ENCODE results near the gene THBS2. TPM values are rescaled to one million over a fixed set of nuclear protein-coding genes. Genes with fewer than 3 reads are reported as not detected.

The THBS2 gene
- total and polyA plus RNA-seq, 4 donors, result 5.5 to 35.4 (median 24.1) TPM

GRCh38 chr6:169222126-169222525 is 31.5 kb downstream of the THBS2 start:
- Histone ChIP-seq H3K27ac (ENCODE audit: low read depth in 1 of 2, low read length in 1 of 2) (no peak overlapping the region), H3K4me1 (ENCODE audit: control insufficient read depth in 5 of 5, insufficient read depth in 5 of 5, low read length in 5 of 5) (no peaks in the 10 kb centered on the region), H3K36me3 (ENCODE audit: control insufficient read depth in 4 of 4, insufficient read depth in 4 of 4, low read length in 4 of 4) (no peaks in the 10 kb centered on the region), H3K9me3 (ENCODE audit: control insufficient read depth in 4 of 4, insufficient read depth in 3 of 4, low read length in 3 of 4) (peaks cover 0 to 4% (median 0%) of the 10 kb centered on the region in 4 donors), H3K27me3 (ENCODE audit: control insufficient read depth in 3 of 3, insufficient read depth in 3 of 3, low read length in 2 of 3) (no peaks in the 10 kb centered on the region), H3K4me3 (no peak overlapping the region), H3K9ac (ENCODE audit: insufficient read depth in 1 of 2, low read length in 2 of 2) (no peak overlapping the region)
- ATAC-seq (ENCODE audit: insufficient read depth, low FRiP score), result no peak
- no peak for DNase-seq
- WGBS, 2 donors, result 93 to 95% methylated on average over 24 of the region's 24 CpGs
- TF ChIP-seq CTCF (IDR thresholded peaks at IDR 0.05; ENCODE audit: control extremely low read depth, extremely low read depth), result no peak

GRCh38 chr6:169221264-169221663 is 32.4 kb downstream of the THBS2 start:
- Histone ChIP-seq H3K27me3 (ENCODE audit: control insufficient read depth in 3 of 3, insufficient read depth in 3 of 3, low read length in 2 of 3) (no peaks in the 10 kb centered on the region), H3K36me3 (ENCODE audit: control insufficient read depth in 4 of 4, insufficient read depth in 4 of 4, low read length in 4 of 4) (no peaks in the 10 kb centered on the region), H3K4me3 (no peak overlapping the region), H3K9ac (ENCODE audit: insufficient read depth in 1 of 2, low read length in 2 of 2) (no peak overlapping the region), H3K27ac (ENCODE audit: low read depth in 1 of 2, low read length in 1 of 2) (no peak overlapping the region), H3K9me3 (ENCODE audit: control insufficient read depth in 4 of 4, insufficient read depth in 3 of 4, low read length in 3 of 4) (peaks cover 0 to 4% (median 0%) of the 10 kb centered on the region in 4 donors), H3K4me1 (ENCODE audit: control insufficient read depth in 5 of 5, insufficient read depth in 5 of 5, low read length in 5 of 5) (peaks cover 0 to 1% (median 0%) of the 10 kb centered on the region in 5 donors)
- 86 to 94% methylated on average over 7 of the region's 7 CpGs for WGBS, 2 donors
- DNase-seq (no peak), ATAC-seq (ENCODE audit: insufficient read depth, low FRiP score) (no peak)
- TF ChIP-seq CTCF (IDR thresholded peaks at IDR 0.05; ENCODE audit: control extremely low read depth, extremely low read depth), result no peak

- H3K27ac ChIP-seq (ENCODE audit: low read depth in 1 of 2, low read length in 1 of 2), result no peak overlapping the region
- H3K27me3 ChIP-seq (ENCODE audit: control insufficient read depth in 3 of 3, insufficient read depth in 3 of 3, low read length in 2 of 3), result no peaks in the 10 kb centered on the region
- no peak overlapping the region for H3K9ac ChIP-seq (ENCODE audit: insufficient read depth in 1 of 2, low read length in 2 of 2)
- H3K4me1 ChIP-seq (ENCODE audit: control insufficient read depth in 5 of 5, insufficient read depth in 5 of 5, low read length in 5 of 5), result peaks cover 0 to 11% (median 0%) of the 10 kb centered on the region in 5 donors
- no peak for TF ChIP-seq CTCF (IDR thresholded peaks at IDR 0.05; ENCODE audit: control extremely low read depth, extremely low read depth)
- H3K36me3 ChIP-seq (ENCODE audit: control insufficient read depth in 4 of 4, insufficient read depth in 4 of 4, low read length in 4 of 4), result no peaks in the 10 kb centered on the region
- H3K4me3 ChIP-seq, result no peak overlapping the region
- no peak for DNase-seq
- WGBS, 2 donors, result 82 to 87% methylated on average over 15 of the region's 15 CpGs
- ATAC-seq (ENCODE audit: insufficient read depth, low FRiP score), result no peak
- peaks cover 0 to 4% (median 0%) of the 10 kb centered on the region in 4 donors for H3K9me3 ChIP-seq (ENCODE audit: control insufficient read depth in 4 of 4, insufficient read depth in 3 of 4, low read length in 3 of 4)
Measured at GRCh38 chr6:169220068-169220964, 33.3 kb downstream of the THBS2 start.

Data from lung (tissue), 12 donors.